ENCODE measurements around the gene ADAM15.

ADAM15 gene

GRCh38 chr1:155048449-155049334 is 2.4 kb upstream of the ADAM15 start:
- no peak overlapping the region for H3K27ac ChIP-seq (ENCODE audit: low read depth, low read length)

DNA sequence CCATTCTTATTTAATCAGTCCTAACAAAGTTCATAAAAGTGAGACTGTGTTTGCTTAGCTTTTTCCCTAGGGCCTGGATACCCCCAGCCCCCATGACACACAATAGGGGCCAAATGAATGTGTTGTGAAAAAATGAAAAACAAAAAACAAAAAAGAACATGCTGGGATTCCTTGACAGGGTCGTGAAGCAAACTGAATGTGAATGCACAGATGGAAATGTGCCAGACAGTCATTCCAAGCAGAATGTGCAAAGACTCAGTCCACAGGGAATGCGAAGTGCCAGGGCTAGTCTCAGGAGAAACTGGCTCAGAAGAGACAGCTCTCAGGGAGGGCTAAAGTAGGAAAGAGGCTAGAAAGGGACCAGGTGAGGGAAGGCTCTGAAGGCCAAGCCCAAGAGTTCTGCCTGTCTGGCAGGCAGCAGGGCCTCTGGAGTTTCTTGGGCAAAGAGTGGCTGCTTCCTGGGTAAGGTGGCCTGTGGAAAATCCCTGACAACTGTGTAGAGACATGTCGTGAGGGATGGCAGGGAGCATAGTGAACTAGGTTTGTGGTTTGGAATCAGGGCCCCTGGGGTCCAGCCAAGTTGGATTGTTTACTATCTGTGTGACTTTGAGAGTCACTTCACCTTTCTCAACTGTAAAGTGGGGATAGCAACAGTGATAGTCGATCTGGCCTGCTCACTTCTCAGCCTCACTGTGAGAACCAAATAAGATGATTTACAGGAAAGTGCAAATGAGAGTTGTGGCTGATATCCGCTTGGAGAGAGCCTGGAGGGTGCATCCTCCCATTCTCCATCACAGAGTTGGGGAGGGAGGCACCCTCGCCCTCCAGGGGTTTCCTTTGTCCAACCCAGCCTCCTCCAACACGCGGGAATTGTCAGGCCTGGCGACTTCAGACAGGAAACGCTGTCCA is 1.2 kb upstream of the ADAM15 start:
- no peaks in the 10 kb centered on the region; the same call in 1 of the 2 replicates for H3K36me3 ChIP-seq (ENCODE audit: insufficient read depth, low read length)
- H3K4me1 ChIP-seq (ENCODE audit: insufficient read depth, low read length): peaks cover 18% of the 10 kb centered on the region
- H3K4me3 ChIP-seq (ENCODE audit: low read length): peak overlapping the region; percentile 78; the same call in 1 of the 2 replicates
- 29% methylated on average over 9 of the region's 10 CpGs for WGBS
- H3K9me3 ChIP-seq (ENCODE audit: insufficient read depth, low read depth, low read length): no peaks in the 10 kb centered on the region
- peaks cover 20% of the 10 kb centered on the region for H3K27me3 ChIP-seq (ENCODE audit: insufficient read depth, low read length)
- H3K27ac ChIP-seq (ENCODE audit: low read depth, low read length): no peak overlapping the region
- peak overlapping the region; percentile 64 for H3K9ac ChIP-seq (ENCODE audit: low read depth, low read length)

More at GRCh38 chr1:155048449-155049334, 2.4 kb upstream of the ADAM15 start:
- no peaks in the 10 kb centered on the region for H3K9me3 ChIP-seq (ENCODE audit: insufficient read depth, low read depth, low read length)
- H3K36me3 ChIP-seq (ENCODE audit: insufficient read depth, low read length): no peaks in the 10 kb centered on the region
- H3K9ac ChIP-seq (ENCODE audit: low read depth, low read length): no peak overlapping the region
- H3K4me3 ChIP-seq (ENCODE audit: low read length): no peak overlapping the region
- H3K27me3 ChIP-seq (ENCODE audit: insufficient read depth, low read length): peaks cover 20% of the 10 kb centered on the region
- 84% methylated on average over 8 of the region's 8 CpGs for WGBS
- H3K4me1 ChIP-seq (ENCODE audit: insufficient read depth, low read length): peaks cover 22% of the 10 kb centered on the region

- H3K9me3 ChIP-seq (ENCODE audit: insufficient read depth, low read depth, low read length): no peaks in the 10 kb centered on the region
- no peaks in the 10 kb centered on the region; the same call in 1 of the 2 replicates for H3K36me3 ChIP-seq (ENCODE audit: insufficient read depth, low read length)
- peak overlapping the region; percentile 78 for H3K4me3 ChIP-seq (ENCODE audit: low read length)
- H3K9ac ChIP-seq (ENCODE audit: low read depth, low read length): peak overlapping the region; percentile 60
- no peak overlapping the region for H3K27ac ChIP-seq (ENCODE audit: low read depth, low read length)
- H3K27me3 ChIP-seq (ENCODE audit: insufficient read depth, low read length): peaks cover 20% of the 10 kb centered on the region
- under 1% methylated on average over 31 of the region's 31 CpGs for WGBS
- peaks cover 14% of the 10 kb centered on the region for H3K4me1 ChIP-seq (ENCODE audit: insufficient read depth, low read length)
Observed at GRCh38 chr1:155051342-155051776, 243 bp downstream of the ADAM15 start.

GRCh38 chr1:155051777-155052398 is 772 bp downstream of the ADAM15 start:
- H3K4me3 ChIP-seq (ENCODE audit: low read length): peak overlapping the region; percentile 78
- peak overlapping the region; percentile 60; the same call in 1 of the 2 replicates for H3K9ac ChIP-seq (ENCODE audit: low read depth, low read length)
- no peak overlapping the region for H3K27ac ChIP-seq (ENCODE audit: low read depth, low read length)

GRCh38 chr1:155052439-155053395 is 1.6 kb downstream of the ADAM15 start:
- no peak overlapping the region for H3K27ac ChIP-seq (ENCODE audit: low read depth, low read length)
- H3K9me3 ChIP-seq (ENCODE audit: insufficient read depth, low read depth, low read length): no peaks in the 10 kb centered on the region
- H3K4me1 ChIP-seq (ENCODE audit: insufficient read depth, low read length): peaks cover 14% of the 10 kb centered on the region
- H3K36me3 ChIP-seq (ENCODE audit: insufficient read depth, low read length): no peaks in the 10 kb centered on the region; the same call in 1 of the 2 replicates
- H3K4me3 ChIP-seq (ENCODE audit: low read length): peak overlapping the region; percentile 78
- WGBS: 67% methylated on average over 10 of the region's 12 CpGs
- no peak overlapping the region for H3K9ac ChIP-seq (ENCODE audit: low read depth, low read length)
- peaks cover 20% of the 10 kb centered on the region for H3K27me3 ChIP-seq (ENCODE audit: insufficient read depth, low read length)

More at GRCh38 chr1:155051777-155052398, 772 bp downstream of the ADAM15 start:
- H3K36me3 ChIP-seq (ENCODE audit: insufficient read depth, low read length): no peaks in the 10 kb centered on the region; the same call in 1 of the 2 replicates
- peaks cover 20% of the 10 kb centered on the region for H3K27me3 ChIP-seq (ENCODE audit: insufficient read depth, low read length)
- 6% methylated on average over 27 of the region's 27 CpGs for WGBS
- no peaks in the 10 kb centered on the region for H3K9me3 ChIP-seq (ENCODE audit: insufficient read depth, low read depth, low read length)
- H3K4me1 ChIP-seq (ENCODE audit: insufficient read depth, low read length): peaks cover 14% of the 10 kb centered on the region

DNA sequence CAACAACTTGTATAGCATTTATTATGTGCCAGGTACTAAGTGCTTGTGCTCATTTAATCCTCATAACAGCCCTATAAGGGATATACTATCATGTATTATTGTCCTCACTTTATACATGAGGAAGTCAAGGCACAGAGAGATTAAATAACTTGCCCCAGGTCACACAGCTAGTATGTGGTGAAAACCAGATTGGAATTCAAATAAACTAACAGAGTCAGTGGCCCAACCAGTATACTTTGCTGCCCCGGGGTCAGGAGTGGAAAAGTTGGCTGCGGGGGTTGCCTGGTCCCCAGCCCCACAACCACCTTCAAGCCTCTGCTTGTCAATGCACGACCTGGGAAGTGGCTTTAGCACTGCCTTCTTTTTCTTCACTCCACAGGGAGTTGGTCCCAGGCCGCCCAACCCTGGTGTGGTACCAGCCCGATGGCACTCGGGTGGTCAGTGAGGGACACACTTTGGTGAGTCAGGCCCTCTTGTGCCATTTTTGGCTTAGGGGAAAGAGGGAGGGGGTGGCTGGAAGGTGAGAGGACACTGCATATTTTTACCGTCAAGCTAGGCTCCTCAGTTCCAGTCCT is 2.5 kb downstream of the ADAM15 start:
- Histone ChIP-seq H3K4me3 (ENCODE audit: low read length) (no peak overlapping the region), H3K4me1 (ENCODE audit: insufficient read depth, low read length) (peaks cover 14% of the 10 kb centered on the region), H3K9me3 (ENCODE audit: insufficient read depth, low read depth, low read length) (no peaks in the 10 kb centered on the region), H3K27ac (ENCODE audit: low read depth, low read length) (no peak overlapping the region), H3K27me3 (ENCODE audit: insufficient read depth, low read length) (peaks cover 20% of the 10 kb centered on the region), H3K9ac (ENCODE audit: low read depth, low read length) (no peak overlapping the region), H3K36me3 (ENCODE audit: insufficient read depth, low read length) (peaks cover 5% of the 10 kb centered on the region)
- 91% methylated on average over 7 of the region's 7 CpGs for WGBS

- Histone ChIP-seq H3K9me3 (ENCODE audit: insufficient read depth, low read depth, low read length) (no peaks in the 10 kb centered on the region), H3K9ac (ENCODE audit: low read depth, low read length) (no peak overlapping the region), H3K27ac (ENCODE audit: low read depth, low read length) (no peak overlapping the region), H3K4me1 (ENCODE audit: insufficient read depth, low read length) (peaks cover 7% of the 10 kb centered on the region), H3K27me3 (ENCODE audit: insufficient read depth, low read length) (peaks cover 9% of the 10 kb centered on the region), H3K4me3 (ENCODE audit: low read length) (no peak overlapping the region), H3K36me3 (ENCODE audit: insufficient read depth, low read length) (peaks cover 5% of the 10 kb centered on the region)
- 90% methylated on average over 8 of the region's 8 CpGs for WGBS
Observed at GRCh38 chr1:155057104-155057503, 6.0 kb downstream of the ADAM15 start.

DNA sequence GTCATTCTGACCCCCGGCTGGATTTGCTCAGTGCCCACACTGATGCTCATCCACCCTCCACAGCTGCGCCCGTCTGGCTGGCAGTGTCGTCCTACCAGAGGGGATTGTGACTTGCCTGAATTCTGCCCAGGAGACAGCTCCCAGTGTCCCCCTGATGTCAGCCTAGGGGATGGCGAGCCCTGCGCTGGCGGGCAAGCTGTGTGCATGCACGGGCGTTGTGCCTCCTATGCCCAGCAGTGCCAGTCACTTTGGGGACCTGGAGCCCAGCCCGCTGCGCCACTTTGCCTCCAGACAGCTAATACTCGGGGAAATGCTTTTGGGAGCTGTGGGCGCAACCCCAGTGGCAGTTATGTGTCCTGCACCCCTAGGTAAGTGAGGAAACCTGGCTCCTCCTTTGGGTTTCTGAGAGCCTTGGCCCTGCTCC is 6.7 kb downstream of the ADAM15 start:
- H3K36me3 ChIP-seq (ENCODE audit: insufficient read depth, low read length): peaks cover 5% of the 10 kb centered on the region
- no peak overlapping the region for H3K27ac ChIP-seq (ENCODE audit: low read depth, low read length)
- no peaks in the 10 kb centered on the region for H3K9me3 ChIP-seq (ENCODE audit: insufficient read depth, low read depth, low read length)
- peaks cover 2% of the 10 kb centered on the region for H3K27me3 ChIP-seq (ENCODE audit: insufficient read depth, low read length)
- H3K4me3 ChIP-seq (ENCODE audit: low read length): no peak overlapping the region
- no peak overlapping the region for H3K9ac ChIP-seq (ENCODE audit: low read depth, low read length)
- 94% methylated on average over 13 of the region's 13 CpGs for WGBS
- no peaks in the 10 kb centered on the region for H3K4me1 ChIP-seq (ENCODE audit: insufficient read depth, low read length)

GRCh38 chr1:155060736-155061135 is 9.6 kb downstream of the ADAM15 start:
- no peak overlapping the region for H3K4me3 ChIP-seq (ENCODE audit: low read length)
- H3K9ac ChIP-seq (ENCODE audit: low read depth, low read length): no peak overlapping the region
- H3K36me3 ChIP-seq (ENCODE audit: insufficient read depth, low read length): peaks cover 5% of the 10 kb centered on the region
- WGBS: 87% methylated on average over 8 of the region's 8 CpGs
- H3K9me3 ChIP-seq (ENCODE audit: insufficient read depth, low read depth, low read length): no peaks in the 10 kb centered on the region
- H3K27ac ChIP-seq (ENCODE audit: low read depth, low read length): no peak overlapping the region
- peaks cover 11% of the 10 kb centered on the region for H3K4me1 ChIP-seq (ENCODE audit: insufficient read depth, low read length)
- peaks cover 6% of the 10 kb centered on the region for H3K27me3 ChIP-seq (ENCODE audit: insufficient read depth, low read length)
